ENCODE measurements around the gene ERCC3.

DNA sequence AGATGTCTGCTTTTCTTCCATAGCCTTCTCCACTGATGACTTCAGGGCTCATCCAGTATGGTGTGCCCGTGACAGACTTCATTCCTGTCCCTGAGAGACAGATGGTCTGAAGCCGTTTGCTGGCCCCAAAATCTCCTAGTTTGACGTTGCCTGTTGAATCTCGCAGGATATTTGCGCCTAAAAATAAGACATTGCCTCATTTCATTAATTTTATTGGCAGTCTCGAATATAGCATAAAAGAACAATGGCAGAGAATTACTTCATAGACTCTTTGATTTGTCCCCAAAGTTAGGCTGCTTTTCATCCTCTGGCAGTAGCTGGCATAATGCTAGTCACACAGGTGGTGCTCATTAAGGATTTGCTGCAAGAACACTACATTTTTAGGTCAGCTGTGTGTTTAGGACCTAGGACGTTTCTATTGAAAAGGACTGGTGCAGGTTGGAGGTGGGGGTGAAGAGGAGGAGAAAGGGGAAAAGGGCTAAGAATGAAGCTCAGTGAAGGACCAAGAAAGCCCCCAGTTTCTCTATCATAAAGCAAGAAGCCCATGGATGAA, 14.7 kb upstream of the ERCC3 start:
- TF ChIP-seq POLR2A (IDR thresholded peaks at IDR 0.05) = no peak
- TF ChIP-seq, protein P1, sequence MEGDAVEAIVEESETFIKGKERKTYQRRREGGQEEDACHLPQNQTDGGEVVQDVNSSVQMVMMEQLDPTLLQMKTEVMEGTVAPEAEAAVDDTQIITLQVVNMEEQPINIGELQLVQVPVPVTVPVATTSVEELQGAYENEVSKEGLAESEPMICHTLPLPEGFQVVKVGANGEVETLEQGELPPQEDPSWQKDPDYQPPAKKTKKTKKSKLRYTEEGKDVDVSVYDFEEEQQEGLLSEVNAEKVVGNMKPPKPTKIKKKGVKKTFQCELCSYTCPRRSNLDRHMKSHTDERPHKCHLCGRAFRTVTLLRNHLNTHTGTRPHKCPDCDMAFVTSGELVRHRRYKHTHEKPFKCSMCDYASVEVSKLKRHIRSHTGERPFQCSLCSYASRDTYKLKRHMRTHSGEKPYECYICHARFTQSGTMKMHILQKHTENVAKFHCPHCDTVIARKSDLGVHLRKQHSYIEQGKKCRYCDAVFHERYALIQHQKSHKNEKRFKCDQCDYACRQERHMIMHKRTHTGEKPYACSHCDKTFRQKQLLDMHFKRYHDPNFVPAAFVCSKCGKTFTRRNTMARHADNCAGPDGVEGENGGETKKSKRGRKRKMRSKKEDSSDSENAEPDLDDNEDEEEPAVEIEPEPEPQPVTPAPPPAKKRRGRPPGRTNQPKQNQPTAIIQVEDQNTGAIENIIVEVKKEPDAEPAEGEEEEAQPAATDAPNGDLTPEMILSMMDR (IDR thresholded peaks at IDR 0.05) = no peak
